ENCODE measurements around the gene AUH. TPM values are rescaled to one million over a fixed set of nuclear protein-coding genes. Genes with fewer than 3 reads are reported as not detected.

AUH gene
- total and polyA plus RNA-seq, 9 of the 15 experiments (the other 6 are each of a cell fraction or from before 2014, with no cell fraction given) = 3.4 to 29.0 (median 10.1) TPM

DNA sequence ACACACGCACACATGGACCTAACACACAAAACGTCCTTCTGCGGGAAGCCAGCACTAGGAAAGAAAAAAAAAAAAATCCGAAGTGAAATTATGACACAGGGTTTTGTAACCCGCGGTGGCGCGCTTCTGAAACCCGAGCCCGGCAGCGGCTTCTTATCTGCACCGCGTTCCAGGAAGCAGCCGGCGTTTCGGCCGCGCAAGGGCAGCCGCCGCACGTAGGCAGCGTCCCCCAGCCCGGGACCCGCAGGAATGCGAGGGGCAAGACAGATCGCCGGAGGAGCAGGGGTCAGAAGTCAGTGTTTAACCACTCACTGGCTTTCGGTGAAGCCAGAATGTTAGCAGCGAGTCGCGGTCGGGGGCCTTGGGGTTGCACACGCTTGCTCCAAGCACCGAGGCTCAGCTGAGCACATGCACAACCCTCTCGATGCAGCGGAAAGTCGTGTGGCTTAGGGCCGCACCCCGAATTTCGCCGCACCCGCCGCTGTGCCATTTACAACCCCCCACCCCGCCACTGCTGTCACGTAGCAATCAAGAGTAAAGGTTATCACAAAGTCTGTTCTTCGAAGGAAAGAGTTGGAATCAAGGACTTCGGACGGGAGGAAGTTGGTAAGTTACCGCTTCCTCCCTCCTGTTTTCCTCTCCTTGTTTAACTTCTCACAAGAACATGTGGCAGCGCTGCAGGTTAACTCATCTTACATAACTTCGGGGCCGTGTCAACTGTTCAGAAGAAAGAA lies 167.9 kb downstream of the AUH start (continued):
- TF ChIP-seq KLF10 (CRISPR knock-in tag; IDR thresholded peaks at IDR 0.05) = no peak
- peak; percentile 78 for TF ChIP-seq GMEB1 (CRISPR knock-in tag; IDR thresholded peaks at IDR 0.05)
- TF ChIP-seq CREB3L1 (IDR thresholded peaks at IDR 0.05; ENCODE audit: borderline replicate concordance, low read depth) = peak; percentile 52; the same call in 1 of the 2 replicates
- TF ChIP-seq, protein P1, sequence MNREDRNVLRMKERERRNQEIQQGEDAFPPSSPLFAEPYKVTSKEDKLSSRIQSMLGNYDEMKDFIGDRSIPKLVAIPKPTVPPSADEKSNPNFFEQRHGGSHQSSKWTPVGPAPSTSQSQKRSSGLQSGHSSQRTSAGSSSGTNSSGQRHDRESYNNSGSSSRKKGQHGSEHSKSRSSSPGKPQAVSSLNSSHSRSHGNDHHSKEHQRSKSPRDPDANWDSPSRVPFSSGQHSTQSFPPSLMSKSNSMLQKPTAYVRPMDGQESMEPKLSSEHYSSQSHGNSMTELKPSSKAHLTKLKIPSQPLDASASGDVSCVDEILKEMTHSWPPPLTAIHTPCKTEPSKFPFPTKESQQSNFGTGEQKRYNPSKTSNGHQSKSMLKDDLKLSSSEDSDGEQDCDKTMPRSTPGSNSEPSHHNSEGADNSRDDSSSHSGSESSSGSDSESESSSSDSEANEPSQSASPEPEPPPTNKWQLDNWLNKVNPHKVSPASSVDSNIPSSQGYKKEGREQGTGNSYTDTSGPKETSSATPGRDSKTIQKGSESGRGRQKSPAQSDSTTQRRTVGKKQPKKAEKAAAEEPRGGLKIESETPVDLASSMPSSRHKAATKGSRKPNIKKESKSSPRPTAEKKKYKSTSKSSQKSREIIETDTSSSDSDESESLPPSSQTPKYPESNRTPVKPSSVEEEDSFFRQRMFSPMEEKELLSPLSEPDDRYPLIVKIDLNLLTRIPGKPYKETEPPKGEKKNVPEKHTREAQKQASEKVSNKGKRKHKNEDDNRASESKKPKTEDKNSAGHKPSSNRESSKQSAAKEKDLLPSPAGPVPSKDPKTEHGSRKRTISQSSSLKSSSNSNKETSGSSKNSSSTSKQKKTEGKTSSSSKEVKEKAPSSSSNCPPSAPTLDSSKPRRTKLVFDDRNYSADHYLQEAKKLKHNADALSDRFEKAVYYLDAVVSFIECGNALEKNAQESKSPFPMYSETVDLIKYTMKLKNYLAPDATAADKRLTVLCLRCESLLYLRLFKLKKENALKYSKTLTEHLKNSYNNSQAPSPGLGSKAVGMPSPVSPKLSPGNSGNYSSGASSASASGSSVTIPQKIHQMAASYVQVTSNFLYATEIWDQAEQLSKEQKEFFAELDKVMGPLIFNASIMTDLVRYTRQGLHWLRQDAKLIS (CRISPR knock-in tag; IDR thresholded peaks at IDR 0.05) = no peak
- TF ChIP-seq YBX1 (IDR thresholded peaks at IDR 0.05) = no peak
- TF ChIP-seq ZNF431 (CRISPR knock-in tag; IDR thresholded peaks at IDR 0.05) = peak; percentile 73
- 0 out of 2 replicates have a peak, but pooled peaks have one; percentile 48 for TF ChIP-seq HIVEP1 (CRISPR knock-in tag; IDR thresholded peaks at IDR 0.05)
- peak; percentile 34; the same call in 1 of the 2 replicates for TF ChIP-seq MBD2 (IDR thresholded peaks at IDR 0.05; ENCODE audit: borderline replicate concordance, low read depth)
- TF ChIP-seq SRSF1 (IDR thresholded peaks at IDR 0.05; ENCODE audit: low read depth, low read length) = no peak
- TF ChIP-seq MECOM (CRISPR knock-in tag; IDR thresholded peaks at IDR 0.05) = peak; percentile 66; the same call in 1 of the 2 replicates
- no peak for TF ChIP-seq THRB (CRISPR knock-in tag; conservative IDR thresholded peaks at IDR 0.05)
- peak; percentile 89 for TF ChIP-seq CCNT2 (IDR thresholded peaks at IDR 0.05; ENCODE audit: borderline replicate concordance, extremely low read depth, insufficient read length, low read depth, low read length)
- TF ChIP-seq KLF6 (CRISPR knock-in tag; IDR thresholded peaks at IDR 0.05; ENCODE audit: borderline replicate concordance) = 0 out of 2 replicates have a peak, but pooled peaks have one; percentile 12
- peak; percentile 67 for TF ChIP-seq BHLHE40 (IDR thresholded peaks at IDR 0.05; ENCODE audit: low read length)
- no peak for TF ChIP-seq BRF1 (IDR thresholded peaks at IDR 0.05; ENCODE audit: borderline replicate concordance, extremely low read depth, insufficient read length)
- peak; percentile 59 to 79; a peak in 3 of 4 replicates for TF ChIP-seq MLLT1 (IDR thresholded peaks at IDR 0.05)
- TF ChIP-seq CAMTA2 (CRISPR knock-in tag; conservative IDR thresholded peaks at IDR 0.05) = no peak
- no peak for TF ChIP-seq ZNF644 (tag; IDR thresholded peaks at IDR 0.05; ENCODE audit: low read depth)

Data from K562 (cell line).